Measurements from ENCODE around the gene COL4A2. TPM values are rescaled to one million over a fixed set of nuclear protein-coding genes. Genes with fewer than 3 reads are reported as not detected.

The COL4A2 gene
- total and polyA plus RNA-seq, 2 donors (not counting 1 experiment from before 2014, with no cell fraction given), result 0.17 TPM; not detected in 1

DNA sequence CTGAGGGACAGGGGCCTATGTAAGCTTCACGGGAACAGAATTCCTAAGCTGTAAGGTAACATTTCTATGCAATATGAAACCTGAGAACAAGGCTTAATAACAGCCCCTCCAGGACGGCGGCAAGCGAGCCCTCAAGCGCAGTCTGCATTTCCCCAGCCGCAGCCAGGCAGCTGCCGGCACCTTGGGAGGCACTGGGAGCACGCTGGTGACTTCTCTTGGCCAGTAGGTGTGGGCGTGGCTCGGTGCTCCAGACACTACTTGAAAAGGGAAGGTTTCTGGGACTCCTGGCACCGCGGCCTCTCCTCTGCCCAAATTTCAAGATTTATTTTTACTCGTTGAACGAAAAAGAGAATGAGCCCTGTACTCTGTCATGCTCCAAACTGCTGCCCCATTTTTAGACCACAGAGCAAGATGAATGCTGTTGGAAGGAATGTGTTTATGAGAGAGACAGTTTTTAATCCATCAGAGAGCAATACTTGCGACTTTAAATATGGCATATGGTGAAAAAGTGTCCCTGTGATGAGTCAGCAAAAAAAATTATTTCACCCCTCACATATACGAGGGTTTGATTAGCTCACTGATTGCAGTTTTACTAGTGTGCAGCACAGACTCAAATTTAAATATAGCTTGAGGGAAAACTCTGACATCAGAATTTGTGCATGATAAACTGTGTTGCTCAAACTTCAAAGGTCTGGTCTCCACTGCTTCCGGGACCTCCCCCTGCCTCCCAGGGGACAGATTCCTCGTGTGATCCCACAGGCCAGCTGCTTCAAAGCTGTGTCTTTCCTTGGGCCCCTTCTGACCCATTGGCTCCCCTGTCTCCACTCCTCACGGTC lies 81.2 kb downstream of the COL4A2 start:
- Mint-ChIP-seq H3K27ac (no peak overlapping the region), H3K4me1 (peaks cover 5% of the 10 kb centered on the region), H3K27me3 (peaks cover 30% of the 10 kb centered on the region), H3K4me3 (no peak overlapping the region), H3K9me3 (ENCODE audit: insufficient read depth) (no peaks in the 10 kb centered on the region)
- intact Hi-C loops (cut with micrococcal nuclease), result no loop called here
- H3K27ac ChIP-seq (ENCODE audit: low read length in 2 of 2), result no peak overlapping the region
- TF ChIP-seq EZH2 (IDR thresholded peaks at IDR 0.05; ENCODE audit: borderline replicate concordance, insufficient read depth, low read depth, low read length, poor library complexity, severe bottlenecking), result no peak
- TF ChIP-seq, protein P1, sequence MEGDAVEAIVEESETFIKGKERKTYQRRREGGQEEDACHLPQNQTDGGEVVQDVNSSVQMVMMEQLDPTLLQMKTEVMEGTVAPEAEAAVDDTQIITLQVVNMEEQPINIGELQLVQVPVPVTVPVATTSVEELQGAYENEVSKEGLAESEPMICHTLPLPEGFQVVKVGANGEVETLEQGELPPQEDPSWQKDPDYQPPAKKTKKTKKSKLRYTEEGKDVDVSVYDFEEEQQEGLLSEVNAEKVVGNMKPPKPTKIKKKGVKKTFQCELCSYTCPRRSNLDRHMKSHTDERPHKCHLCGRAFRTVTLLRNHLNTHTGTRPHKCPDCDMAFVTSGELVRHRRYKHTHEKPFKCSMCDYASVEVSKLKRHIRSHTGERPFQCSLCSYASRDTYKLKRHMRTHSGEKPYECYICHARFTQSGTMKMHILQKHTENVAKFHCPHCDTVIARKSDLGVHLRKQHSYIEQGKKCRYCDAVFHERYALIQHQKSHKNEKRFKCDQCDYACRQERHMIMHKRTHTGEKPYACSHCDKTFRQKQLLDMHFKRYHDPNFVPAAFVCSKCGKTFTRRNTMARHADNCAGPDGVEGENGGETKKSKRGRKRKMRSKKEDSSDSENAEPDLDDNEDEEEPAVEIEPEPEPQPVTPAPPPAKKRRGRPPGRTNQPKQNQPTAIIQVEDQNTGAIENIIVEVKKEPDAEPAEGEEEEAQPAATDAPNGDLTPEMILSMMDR (IDR thresholded peaks at IDR 0.05), result no peak
- no peak overlapping the region for H3K9ac ChIP-seq (ENCODE audit: low read length)
- ChIA-PET POLR2A (no interaction called here), CTCF (no interaction called here)
- H3K79me2 ChIP-seq (ENCODE audit: control insufficient read depth, insufficient read depth, low read length), result no peaks in the 10 kb centered on the region
- peaks cover 7 to 10% of the 10 kb centered on the region in 2 donors for H3K4me1 ChIP-seq (ENCODE audit: control insufficient read depth in 2 of 2, insufficient read depth in 2 of 2, low read length in 2 of 2)
- H2AFZ ChIP-seq (ENCODE audit: insufficient read depth, low read depth, low read length, poor library complexity, severe bottlenecking), result peak overlapping the region; percentile 38
- ATAC-seq (ENCODE audit: low read depth), result no peak
- H3K9me3 ChIP-seq (ENCODE audit: control extremely low read depth in 1 of 3, control insufficient read depth in 2 of 3, insufficient read depth in 1 of 3, low read length in 2 of 3), result peaks cover 0 to 16% (median 0%) of the 10 kb centered on the region in 3 donors
- peaks cover 0 to 26% (median 0%) of the 10 kb centered on the region in 4 experiments for H3K27me3 ChIP-seq (replicated peaks in 1 of 4; ENCODE audit: control extremely low read depth in 1 of 4, control insufficient read depth in 3 of 4, insufficient read depth in 4 of 4, low read length in 3 of 4)
- no peak for DNase-seq
- WGBS (ENCODE audit: insufficient coverage), result 52% methylated on average over 15 of the region's 19 CpGs
- no peaks in the 10 kb centered on the region for H3K36me3 ChIP-seq (replicated peaks in 1 of 2; ENCODE audit: control extremely low read depth in 1 of 2, control insufficient read depth in 1 of 2, extremely low read depth in 1 of 2, insufficient read depth in 2 of 2, low read length in 1 of 2)
- H3K4me2 ChIP-seq (replicated peaks; ENCODE audit: low read depth, low read length, poor library complexity, severe bottlenecking), result peak overlapping the region; percentile 66
- H3K4me3 ChIP-seq (ENCODE audit: control extremely low read depth in 1 of 5, extremely low read depth in 1 of 5, insufficient read depth in 1 of 5, low read depth in 2 of 5, low read length in 4 of 5), result no peak overlapping the region
- H4K20me1 ChIP-seq (ENCODE audit: control insufficient read depth, insufficient read depth, low read length, poor library complexity, severe bottlenecking), result no peaks in the 10 kb centered on the region

DNA sequence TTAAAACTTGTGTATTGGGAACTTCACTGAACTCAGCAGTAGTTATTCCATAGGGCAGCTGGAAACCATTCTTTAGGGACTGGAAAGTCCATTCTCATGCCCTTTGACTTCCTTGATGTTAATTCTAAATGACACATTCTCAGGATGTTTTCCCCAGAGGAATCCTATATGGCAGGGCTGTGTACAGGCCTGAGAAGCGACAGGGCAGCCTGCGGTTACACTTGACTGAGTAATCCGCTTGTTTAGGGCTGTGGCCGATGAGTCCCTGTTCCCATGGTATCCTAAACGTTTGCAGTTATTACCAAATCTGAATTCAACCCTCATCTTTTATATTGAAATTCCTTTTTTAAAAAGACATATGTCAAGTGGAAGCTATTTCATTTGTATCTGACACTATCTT lies 83.5 kb downstream of the COL4A2 start:
- TF ChIP-seq EZH2 (IDR thresholded peaks at IDR 0.05; ENCODE audit: borderline replicate concordance, insufficient read depth, low read depth, low read length, poor library complexity, severe bottlenecking), result no peak
- TF ChIP-seq, protein P1 (IDR thresholded peaks at IDR 0.05), result no peak
- CTCF ChIA-PET, result no interaction called here
- WGBS (ENCODE audit: insufficient coverage), result 90% methylated on average over 2 of the region's 5 CpGs

More for the DNA sequence above, 83.5 kb downstream of the COL4A2 start:
- H3K4me3 ChIP-seq (ENCODE audit: control extremely low read depth in 1 of 5, extremely low read depth in 1 of 5, insufficient read depth in 1 of 5, low read depth in 2 of 5, low read length in 4 of 5), result no peak overlapping the region
- no peaks in the 10 kb centered on the region for H3K79me2 ChIP-seq (ENCODE audit: control insufficient read depth, insufficient read depth, low read length)
- ATAC-seq (ENCODE audit: low read depth) (no peak), DNase-seq (no peak)
- H3K9me3 ChIP-seq (ENCODE audit: control extremely low read depth in 1 of 3, control insufficient read depth in 2 of 3, insufficient read depth in 1 of 3, low read length in 2 of 3), result peaks cover 0 to 14% (median 0%) of the 10 kb centered on the region in 3 donors
- H3K27ac ChIP-seq (ENCODE audit: low read length in 2 of 2), result no peak overlapping the region
- no peak overlapping the region for H2AFZ ChIP-seq (ENCODE audit: insufficient read depth, low read depth, low read length, poor library complexity, severe bottlenecking)
- intact Hi-C loops (cut with micrococcal nuclease), result no loop called here
- POLR2A ChIA-PET, result no interaction called here
- no peak overlapping the region for H3K4me2 ChIP-seq (replicated peaks; ENCODE audit: low read depth, low read length, poor library complexity, severe bottlenecking)
- H3K9ac ChIP-seq (ENCODE audit: low read length), result no peak overlapping the region
- peaks cover 0 to 23% (median 1%) of the 10 kb centered on the region in 4 experiments for H3K27me3 ChIP-seq (replicated peaks in 1 of 4; ENCODE audit: control extremely low read depth in 1 of 4, control insufficient read depth in 3 of 4, insufficient read depth in 4 of 4, low read length in 3 of 4)
- H4K20me1 ChIP-seq (ENCODE audit: control insufficient read depth, insufficient read depth, low read length, poor library complexity, severe bottlenecking), result no peaks in the 10 kb centered on the region
- H3K4me1 ChIP-seq (ENCODE audit: control insufficient read depth in 2 of 2, insufficient read depth in 2 of 2, low read length in 2 of 2), result peaks cover 7 to 10% of the 10 kb centered on the region in 2 donors
- H3K36me3 ChIP-seq (replicated peaks in 1 of 2; ENCODE audit: control extremely low read depth in 1 of 2, control insufficient read depth in 1 of 2, extremely low read depth in 1 of 2, insufficient read depth in 2 of 2, low read length in 1 of 2), result no peaks in the 10 kb centered on the region
- H3K4me3 Mint-ChIP-seq, result no peak overlapping the region
- H3K4me1 Mint-ChIP-seq, result peaks cover 5% of the 10 kb centered on the region
- H3K27ac Mint-ChIP-seq, result no peak overlapping the region
- peaks cover 38% of the 10 kb centered on the region for H3K27me3 Mint-ChIP-seq
- no peaks in the 10 kb centered on the region for H3K9me3 Mint-ChIP-seq (ENCODE audit: insufficient read depth)

Data from B cell (primary cell).